Fibroblast of lung (primary cell): ENCODE data around the gene CDA.

Experiments
- EZH2 ChIP-seq: IDR thresholded peaks from 2 replicates; pipeline ENCODE4 v1.5.1; 2012; ENCODE audit warnings: low read length, control low read depth, mild to moderate bottlenecking; ENCODE audit errors: missing control alignments
- TF ChIP-seq, protein P1 (sequence below), 2 donors: IDR thresholded peaks in 1 of 2; conservative IDR thresholded peaks in 1 of 2; 1 replicate in 1 of 2; 2 replicates in 1 of 2; pipeline ENCODE4 v1.5.1; 2011 to 2012; ENCODE audit warnings: low read length in 2 of 2, control low read depth in 1 of 2, inconsistent platforms in 1 of 2, low read depth in 1 of 2, mild to moderate bottlenecking in 1 of 2

DNA sequence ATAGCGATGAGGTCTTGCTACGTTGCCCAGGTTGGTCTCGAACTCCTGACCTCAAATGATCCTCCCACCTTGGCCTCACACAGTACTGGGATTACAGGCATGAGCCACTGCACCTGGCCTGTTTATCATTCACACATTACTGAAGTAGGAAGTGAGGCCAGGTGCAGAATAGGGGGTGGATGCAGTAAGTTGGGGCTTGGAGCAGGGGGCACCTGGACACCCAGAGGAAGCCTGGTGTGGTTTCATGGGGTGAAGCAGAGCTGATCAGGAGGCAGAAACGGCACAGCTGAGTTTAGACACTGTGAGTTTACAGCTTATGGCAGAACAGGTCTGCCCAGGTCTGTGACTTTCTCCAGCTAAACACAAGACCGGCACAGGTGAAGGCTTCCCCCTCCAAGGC lies 4.9 kb downstream of the CDA start:
- TF ChIP-seq EZH2 = no peak
- TF ChIP-seq, protein P1, sequence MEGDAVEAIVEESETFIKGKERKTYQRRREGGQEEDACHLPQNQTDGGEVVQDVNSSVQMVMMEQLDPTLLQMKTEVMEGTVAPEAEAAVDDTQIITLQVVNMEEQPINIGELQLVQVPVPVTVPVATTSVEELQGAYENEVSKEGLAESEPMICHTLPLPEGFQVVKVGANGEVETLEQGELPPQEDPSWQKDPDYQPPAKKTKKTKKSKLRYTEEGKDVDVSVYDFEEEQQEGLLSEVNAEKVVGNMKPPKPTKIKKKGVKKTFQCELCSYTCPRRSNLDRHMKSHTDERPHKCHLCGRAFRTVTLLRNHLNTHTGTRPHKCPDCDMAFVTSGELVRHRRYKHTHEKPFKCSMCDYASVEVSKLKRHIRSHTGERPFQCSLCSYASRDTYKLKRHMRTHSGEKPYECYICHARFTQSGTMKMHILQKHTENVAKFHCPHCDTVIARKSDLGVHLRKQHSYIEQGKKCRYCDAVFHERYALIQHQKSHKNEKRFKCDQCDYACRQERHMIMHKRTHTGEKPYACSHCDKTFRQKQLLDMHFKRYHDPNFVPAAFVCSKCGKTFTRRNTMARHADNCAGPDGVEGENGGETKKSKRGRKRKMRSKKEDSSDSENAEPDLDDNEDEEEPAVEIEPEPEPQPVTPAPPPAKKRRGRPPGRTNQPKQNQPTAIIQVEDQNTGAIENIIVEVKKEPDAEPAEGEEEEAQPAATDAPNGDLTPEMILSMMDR (conservative IDR thresholded peaks at IDR 0.05 in 1 of 2, IDR thresholded peaks at IDR 0.05 in 1 of 2; ENCODE audit: low read depth in 1 of 2, low read length in 2 of 2) = no peak
